ENCODE results near the gene ZNF878.

- TF ChIP-seq CTCF (IDR thresholded peaks at IDR 0.05) (no peak), POLR2AphosphoS5 (IDR thresholded peaks at IDR 0.05) (peak; percentile 100), POLR2A (IDR thresholded peaks at IDR 0.05) (peak; percentile 97)
Observed at GRCh38 chr19:12052497-12053169, at the start of gene ZNF878.
